Hepatocyte (in vitro differentiated cells): ENCODE results near the gene FNDC3B. TPM values are rescaled to one million over a fixed set of nuclear protein-coding genes. Genes with fewer than 3 reads are reported as not detected.

Experiments used
- DNase-seq: peaks from one replicate; pipeline ENCODE4 v3.0.0-alpha.2; 2016; ENCODE audit warnings: low spot score
- H2AFZ ChIP-seq: fragments of 200-600 bp; sonication (generic); 2 replicates; pipeline ENCODE4 v1.6.0; 2016; ENCODE audit warnings: antibody characterized with exemption, mild to moderate bottlenecking
- H3K27ac ChIP-seq: fragments of 200-600 bp; sonication (generic); 2 replicates; pipeline ENCODE4 v1.5.1; 2016; ENCODE audit warnings: mild to moderate bottlenecking
- H3K27me3 ChIP-seq: fragments of 200-600 bp; sonication (generic); 2 replicates; pipeline ENCODE4 v1.6.1; 2016
- H3K36me3 ChIP-seq: fragments of 200-600 bp; sonication (generic); replicated peaks from 2 replicates; pipeline ENCODE4 v1.5.1; 2016; ENCODE audit warnings: low read depth; ENCODE audit not compliant: insufficient read depth
- H3K4me1 ChIP-seq: fragments of 200-600 bp; sonication (generic); 2 replicates; pipeline ENCODE4 v1.5.1; 2016; ENCODE audit warnings: mild to moderate bottlenecking, moderate library complexity; ENCODE audit not compliant: insufficient read depth
- H3K4me2 ChIP-seq: fragments of 200-600 bp; sonication (generic); 2 replicates; pipeline ENCODE4 v1.6.0; 2016
- H3K4me3 ChIP-seq: fragments of 200-600 bp; sonication (generic); 2 replicates; pipeline ENCODE4 v1.5.1; 2016; ENCODE audit warnings: mild to moderate bottlenecking
- H3K79me2 ChIP-seq: fragments of 200-600 bp; sonication (generic); 2 replicates; pipeline ENCODE4 v1.6.0; 2017; ENCODE audit warnings: mild to moderate bottlenecking
- H3K9me2 ChIP-seq: fragments of 200-600 bp; sonication (generic); replicated peaks from 2 replicates; pipeline ENCODE4 v1.6.0; 2017; ENCODE audit warnings: mild to moderate bottlenecking; ENCODE audit not compliant: insufficient read depth
- H3K9me3 ChIP-seq: fragments of 200-600 bp; sonication (generic); 2 replicates; pipeline ENCODE4 v1.5.1; 2016; ENCODE audit warnings: low read depth, mild to moderate bottlenecking
- H4K20me1 ChIP-seq: fragments of 200-600 bp; sonication (generic); 2 replicates; pipeline ENCODE4 v1.6.0; 2016; ENCODE audit warnings: mild to moderate bottlenecking; ENCODE audit not compliant: insufficient read depth, poor library complexity, severe bottlenecking
- CTCF ChIP-seq: fragments of 200-600 bp; sonication (generic); IDR thresholded peaks from 2 replicates; pipeline ENCODE4 v1.5.1; 2016; ENCODE audit warnings: antibody characterized with exemption, mild to moderate bottlenecking; ENCODE audit not compliant: poor library complexity
- EZH2 ChIP-seq: fragments of 200-600 bp; sonication (generic); IDR thresholded peaks from 2 replicates; pipeline ENCODE4 v1.6.1; 2016; ENCODE audit warnings: antibody characterized with exemption, mild to moderate bottlenecking, borderline replicate concordance
- EZH2phosphoT487 ChIP-seq: fragments of 200-600 bp; sonication (generic); IDR thresholded peaks from one replicate; pipeline ENCODE4 v1.6.1; 2018; ENCODE audit warnings: antibody characterized with exemption, mild to moderate bottlenecking, low read depth, moderate library complexity; ENCODE audit not compliant: unreplicated experiment, severe bottlenecking
- WGBS: methylation state at CpG from one replicate; pipeline ENCODE4 v1.1.6; 2016; ENCODE audit warnings: low lambda C conversion rate; ENCODE audit errors: missing lambda C conversion rate; 5-methylcytosine and 5-hydroxymethylcytosine counted together
- polyA plus RNA-seq: library from polyadenylated mRNA; unstranded; fragments of >200 nt; fragmentation: Nextera tagmentation; extraction: Ambion mirVana; gene quantifications from 2 replicates; pipeline ENCODE4 v1.2.1, GENCODE V29; 2016
- total RNA-seq: library from RNA; depleted of rRNA; stranded (reverse); fragments of >200 nt; gene quantifications from 2 replicates; pipeline ENCODE4 v1.2.3, GENCODE V29; 2014

FNDC3B gene
- total and polyA plus RNA-seq, 2 experiments from 2014 or later, result 61.2 to 113 TPM

- H3K4me3 ChIP-seq, result no peak overlapping the region
- H3K79me2 ChIP-seq, result peaks cover 3% of the 10 kb centered on the region
- H3K27ac ChIP-seq, result no peak overlapping the region
- no peaks in the 10 kb centered on the region for H3K9me3 ChIP-seq
- 94% methylated on average over 5 of the region's 5 CpGs for WGBS
- no peaks in the 10 kb centered on the region for H3K9me2 ChIP-seq
- H3K4me1 ChIP-seq, result no peaks in the 10 kb centered on the region
- H4K20me1 ChIP-seq, result no peaks in the 10 kb centered on the region
- no peak overlapping the region for H3K4me2 ChIP-seq
- TF ChIP-seq EZH2phosphoT487 (no peak), EZH2 (no peak), CTCF (no peak)
- no peak overlapping the region for H2AFZ ChIP-seq
- no peaks in the 10 kb centered on the region for H3K27me3 ChIP-seq
- H3K36me3 ChIP-seq, result no peaks in the 10 kb centered on the region
- DNase-seq, result no peak
Observed at GRCh38 chr3:172373912-172374311, 334.5 kb downstream of the FNDC3B start.

GRCh38 chr3:172375206-172375850, 335.9 kb downstream of the FNDC3B start:
- no peaks in the 10 kb centered on the region for H4K20me1 ChIP-seq
- no peaks in the 10 kb centered on the region for H3K27me3 ChIP-seq
- no peak overlapping the region for H3K4me3 ChIP-seq
- H3K79me2 ChIP-seq, result peaks cover 3% of the 10 kb centered on the region
- H3K4me1 ChIP-seq, result no peaks in the 10 kb centered on the region
- H3K9me3 ChIP-seq, result no peaks in the 10 kb centered on the region
- H2AFZ ChIP-seq, result no peak overlapping the region
- H3K27ac ChIP-seq, result no peak overlapping the region
- no peaks in the 10 kb centered on the region for H3K9me2 ChIP-seq
- 94% methylated on average over 4 of the region's 4 CpGs for WGBS
- DNase-seq, result no peak
- TF ChIP-seq CTCF (no peak), EZH2phosphoT487 (no peak), EZH2 (no peak)
- H3K36me3 ChIP-seq, result no peaks in the 10 kb centered on the region
- no peak overlapping the region for H3K4me2 ChIP-seq

GRCh38 chr3:172376402-172376801, 337.0 kb downstream of the FNDC3B start:
- Histone ChIP-seq H3K79me2 (peaks cover 3% of the 10 kb centered on the region), H3K4me3 (no peak overlapping the region), H3K4me1 (no peaks in the 10 kb centered on the region), H3K36me3 (no peaks in the 10 kb centered on the region), H2AFZ (no peak overlapping the region), H3K9me2 (no peaks in the 10 kb centered on the region), H3K9me3 (no peaks in the 10 kb centered on the region), H3K4me2 (no peak overlapping the region), H4K20me1 (no peaks in the 10 kb centered on the region), H3K27me3 (no peaks in the 10 kb centered on the region), H3K27ac (no peak overlapping the region)
- no peak for DNase-seq
- TF ChIP-seq EZH2, result no peak

GRCh38 chr3:172376881-172377280, 337.5 kb downstream of the FNDC3B start:
- Histone ChIP-seq H3K4me1 (no peaks in the 10 kb centered on the region), H3K9me3 (no peaks in the 10 kb centered on the region), H3K36me3 (no peaks in the 10 kb centered on the region), H2AFZ (no peak overlapping the region), H3K9me2 (no peaks in the 10 kb centered on the region), H3K4me2 (no peak overlapping the region), H3K27me3 (no peaks in the 10 kb centered on the region), H4K20me1 (no peaks in the 10 kb centered on the region), H3K4me3 (no peak overlapping the region), H3K79me2 (peaks cover 3% of the 10 kb centered on the region), H3K27ac (no peak overlapping the region)
- TF ChIP-seq EZH2 (no peak), EZH2phosphoT487 (no peak), CTCF (no peak)
- WGBS, result 93% methylated on average over 4 of the region's 4 CpGs
- no peak for DNase-seq
